Esophagus squamous epithelium (tissue), 5 donors: ENCODE measurements around the gene CLSTN1. TPM values are rescaled to one million over a fixed set of nuclear protein-coding genes. Genes with fewer than 3 reads are reported as not detected.

ENCODE experiments used
- DNase-seq: peaks from one replicate; lab custom pipeline; 2025; lab: John Stamatoyannopoulos, UW
- H3K27ac ChIP-seq, 4 donors: fragments of 200-600 bp; sonication (generic); one replicate each; pipeline ENCODE4 v1.5.1; 2016 to 2019; ENCODE audit warnings: mild to moderate bottlenecking in 1 of 4
- H3K27me3 ChIP-seq, 4 donors: fragments of 200-600 bp; sonication (generic); 1 replicate in 3 of 4; 2 replicates in 1 of 4; pipeline versions ENCODE4 v1.5.1 to v1.6.0; 2017 to 2021; ENCODE audit warnings: antibody characterized with exemption in 1 of 4
- H3K36me3 ChIP-seq, 3 donors: fragments of 200-600 bp; sonication (generic); one replicate each; pipeline ENCODE4 v1.5.1; 2016 to 2019
- H3K4me1 ChIP-seq, 3 donors: fragments of 200-600 bp; sonication (generic); one replicate each; pipeline ENCODE4 v1.5.1; 2017 to 2019
- H3K4me3 ChIP-seq, 4 donors: fragments of 200-600 bp; sonication (generic); 1 replicate in 3 of 4; 2 replicates in 1 of 4; pipeline ENCODE4 v1.5.1; 2016 to 2019; ENCODE audit warnings: mild to moderate bottlenecking in 2 of 4, moderate library complexity in 1 of 4
- H3K9me3 ChIP-seq, 3 donors: fragments of 200-600 bp; sonication (generic); one replicate each; pipeline ENCODE4 v1.5.1; 2016 to 2019
- CTCF ChIP-seq, 6 experiments: fragments of 450-650 bp in 4 of 6; fragments of 200-600 bp in 2 of 6; sonication (generic) in 2 of 6; IDR thresholded peaks; one replicate each; pipeline ENCODE4 v1.5.1; 2016 to 2019; ENCODE audit warnings: antibody characterized with exemption in 6 of 6, mild to moderate bottlenecking in 4 of 6, moderate library complexity in 4 of 6
- POLR2A ChIP-seq, 4 donors: fragments of 450-650 bp; IDR thresholded peaks; one replicate each; pipeline ENCODE4 v1.6.1; 2017; ENCODE audit warnings: antibody characterized with exemption in 4 of 4, mild to moderate bottlenecking in 4 of 4, moderate library complexity in 3 of 4
- WGBS, 2 donors: methylation state at CpG; one replicate each; pipeline ENCODE4 v1.1.5; 2018; 5-methylcytosine and 5-hydroxymethylcytosine counted together
- intact Hi-C: fragments of 100-400 bp; cut with DNase I; formaldehyde crosslinking; loops from one replicate; pipeline ENCODE4 v1.15.0; 2022
- total RNA-seq, 4 donors: library from RNA; depleted of rRNA; stranded (reverse); fragments of >200 nt; gene quantifications; one replicate each; pipeline ENCODE4 v1.1.0, GENCODE V29; 2016
- donor health status: DM: yes; HTN: yes; CAD: no.

Gene CLSTN1
- total RNA-seq, 4 donors from 2014 or later, result 57.3 to 68.4 (median 65.3) TPM

DNA sequence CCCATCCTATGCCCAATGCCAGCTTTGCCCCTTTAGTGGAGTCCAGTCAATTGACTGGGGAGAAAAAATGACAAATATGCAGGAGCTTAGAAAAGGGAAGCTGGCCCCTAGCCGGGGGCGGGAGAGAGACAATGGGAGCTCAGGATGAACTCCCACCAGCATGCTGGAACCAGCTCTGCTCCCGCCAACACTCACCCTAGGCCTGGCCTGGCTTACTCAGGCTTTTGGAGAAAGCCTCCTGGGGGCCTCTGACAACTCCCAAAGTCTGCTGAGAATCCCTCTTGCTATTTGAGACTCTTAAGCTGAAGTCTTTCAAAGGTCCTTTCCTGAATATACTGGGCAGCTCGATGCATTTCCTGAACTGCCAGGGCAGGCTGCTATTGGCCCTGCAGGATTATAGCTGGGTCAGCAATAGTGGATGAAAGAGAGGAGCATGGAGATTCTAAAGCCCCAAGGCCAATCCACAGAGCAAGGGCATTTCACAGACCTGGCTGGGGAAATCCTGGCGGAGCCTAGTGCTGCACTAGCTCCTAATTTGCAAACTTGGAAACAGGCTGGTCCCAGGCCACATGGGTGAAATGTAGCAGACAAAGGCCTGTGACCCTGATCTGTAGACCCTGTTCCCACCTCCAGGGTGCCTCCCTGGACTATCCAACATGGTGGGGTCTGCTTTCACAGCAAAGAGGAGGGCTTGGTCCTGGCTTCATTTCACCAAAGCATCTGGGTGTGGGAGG is 35.7 kb upstream of the CLSTN1 start:
- intact Hi-C loops, result no loop called here
- DNase-seq, result no peak
- 75 to 80% methylated on average over 2 to 4 of the region's 5 CpGs for WGBS, 2 donors

DNA sequence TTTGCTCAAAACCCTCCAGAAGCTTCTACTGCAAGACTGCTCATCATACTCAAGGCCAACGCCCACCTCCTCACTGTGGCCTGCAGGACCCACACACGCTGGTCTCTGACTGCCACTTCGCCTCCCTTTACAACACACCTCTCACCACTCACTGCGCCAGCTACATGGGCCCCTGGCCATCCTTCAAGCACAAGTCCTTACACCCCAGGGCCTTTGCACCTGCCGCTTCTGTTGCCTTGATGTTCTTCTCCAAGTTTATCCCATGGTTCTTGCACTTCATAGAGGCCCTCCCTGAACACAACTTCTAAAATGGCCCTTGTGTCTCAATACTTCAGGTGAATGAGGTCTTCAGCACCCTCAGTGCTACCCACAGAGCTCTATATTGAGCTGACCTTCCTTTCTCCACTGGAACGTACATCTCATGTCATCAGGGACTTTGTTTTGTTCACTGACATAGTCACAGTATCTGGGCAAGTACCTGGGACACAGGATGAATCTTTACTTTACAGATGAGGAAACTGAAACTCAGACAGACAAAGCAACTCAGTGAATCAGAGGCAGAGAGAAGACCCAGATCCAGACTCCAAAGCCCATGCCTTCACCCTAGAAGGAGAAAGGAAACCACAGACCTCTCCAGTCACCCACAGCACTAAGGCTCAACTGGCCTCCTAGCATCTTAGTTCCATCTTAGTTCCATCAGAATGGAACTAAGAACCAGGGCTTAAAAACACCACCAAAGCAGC is 34.7 kb upstream of the CLSTN1 start:
- 91 to 97% methylated on average over 4 to 6 of the region's 6 CpGs for WGBS, 2 donors
- H3K9me3 ChIP-seq, result peaks cover 0 to 4% (median 0%) of the 10 kb centered on the region in 3 donors
- intact Hi-C loops, result no loop called here
- peaks cover 0 to 100% (median under 1%) of the 10 kb centered on the region in 3 donors for H3K36me3 ChIP-seq
- H3K27me3 ChIP-seq, result no peaks in the 10 kb centered on the region
- DNase-seq, result no peak
- no peak overlapping the region for H3K4me3 ChIP-seq
- H3K4me1 ChIP-seq, result peaks cover 0 to 3% (median 0%) of the 10 kb centered on the region in 3 donors
- no peak for TF ChIP-seq CTCF (IDR thresholded peaks at IDR 0.05)
- no peak for TF ChIP-seq POLR2A (IDR thresholded peaks at IDR 0.05)
- H3K27ac ChIP-seq, result no peak overlapping the region

More for the DNA sequence above, 35.7 kb upstream of the CLSTN1 start:
- H3K9me3 ChIP-seq, result no peaks in the 10 kb centered on the region
- H3K27ac ChIP-seq, result no peak overlapping the region
- H3K4me3 ChIP-seq, result no peak overlapping the region
- peaks cover 0 to 100% (median 6%) of the 10 kb centered on the region in 3 donors for H3K36me3 ChIP-seq
- H3K4me1 ChIP-seq, result peaks cover 0 to 10% (median 0%) of the 10 kb centered on the region in 3 donors
- TF ChIP-seq POLR2A (IDR thresholded peaks at IDR 0.05) (no peak), CTCF (IDR thresholded peaks at IDR 0.05) (no peak)
- H3K27me3 ChIP-seq, result no peaks in the 10 kb centered on the region

- Histone ChIP-seq H3K9me3 (peaks cover 0 to 4% (median 0%) of the 10 kb centered on the region in 3 donors), H3K4me1 (no peaks in the 10 kb centered on the region), H3K4me3 (no peak overlapping the region), H3K27me3 (no peaks in the 10 kb centered on the region), H3K27ac (no peak overlapping the region), H3K36me3 (peaks cover 0 to 100% (median 0%) of the 10 kb centered on the region in 3 donors)
- 76 to 100% methylated on average over 1 of the region's 1 CpG for WGBS, 2 donors
- DNase-seq, result no peak
- intact Hi-C loops, result no loop called here
- TF ChIP-seq CTCF (IDR thresholded peaks at IDR 0.05) (no peak), POLR2A (IDR thresholded peaks at IDR 0.05) (no peak)
Measured at GRCh38 chr1:9855186-9855585, 31.4 kb upstream of the CLSTN1 start.

DNA sequence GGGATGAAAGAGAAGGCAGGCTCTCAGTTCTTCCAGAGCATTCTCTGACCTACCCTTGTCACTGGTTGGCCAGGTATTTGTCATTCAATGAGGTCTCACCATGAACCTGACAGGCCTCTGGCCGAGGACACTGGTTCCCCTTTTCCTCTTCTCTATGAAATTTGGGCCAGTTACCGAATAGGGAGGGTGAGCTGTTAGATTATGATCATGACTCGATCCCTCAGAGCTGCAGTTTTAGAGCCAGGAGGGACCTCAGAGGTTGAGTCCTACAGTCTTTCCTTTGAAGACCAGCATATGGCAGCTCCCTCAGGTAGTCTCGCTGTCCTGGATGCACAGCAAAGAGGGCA is 29.5 kb upstream of the CLSTN1 start:
- TF ChIP-seq CTCF (IDR thresholded peaks at IDR 0.05) (no peak), POLR2A (IDR thresholded peaks at IDR 0.05) (no peak)
- no peaks in the 10 kb centered on the region for H3K27me3 ChIP-seq
- no peak for DNase-seq
- no peak overlapping the region for H3K27ac ChIP-seq
- H3K9me3 ChIP-seq, result peaks cover 0 to 4% (median 0%) of the 10 kb centered on the region in 3 donors
- H3K4me3 ChIP-seq, result no peak overlapping the region
- intact Hi-C loops, result no loop called here
- H3K4me1 ChIP-seq, result no peaks in the 10 kb centered on the region
- H3K36me3 ChIP-seq, result peaks cover 0 to 100% (median 10%) of the 10 kb centered on the region in 3 donors
- 66 to 86% methylated on average over 3 to 4 of the region's 4 CpGs for WGBS, 2 donors
